Endodermal cell (in vitro differentiated cells): Measurements from ENCODE around the gene ENDOV. TPM values are rescaled to one million over a fixed set of nuclear protein-coding genes. Genes with fewer than 3 reads are reported as not detected.

Experiments used
- DNase-seq: peaks from one replicate; pipeline ENCODE4 v3.0.0-alpha.2; 2017
- H3K27ac ChIP-seq: 2 replicates; pipeline ENCODE4 v1.5.1; 2013; ENCODE audit warnings: mild to moderate bottlenecking, low read depth, low read length, moderate library complexity
- H3K27me3 ChIP-seq: 2 replicates; pipeline ENCODE4 v1.6.1; 2013; ENCODE audit warnings: mild to moderate bottlenecking, low read length, moderate library complexity; ENCODE audit not compliant: insufficient read depth, control insufficient read depth, poor library complexity, severe bottlenecking
- H3K36me3 ChIP-seq: 2 replicates; pipeline ENCODE4 v1.7.0; 2013; ENCODE audit warnings: mild to moderate bottlenecking, low read length, moderate library complexity; ENCODE audit not compliant: control insufficient read depth, insufficient read depth
- H3K4me1 ChIP-seq: one replicate; pipeline ENCODE4 v1.7.0; 2013; ENCODE audit warnings: low read length; ENCODE audit not compliant: control insufficient read depth, insufficient read depth
- H3K4me3 ChIP-seq: 2 replicates; pipeline ENCODE4 v1.5.1; 2013; ENCODE audit warnings: mild to moderate bottlenecking, low read length, moderate library complexity
- H3K9ac ChIP-seq: 2 replicates; pipeline ENCODE4 v1.6.1; 2013; ENCODE audit warnings: mild to moderate bottlenecking, low read length, moderate library complexity; ENCODE audit not compliant: poor library complexity, severe bottlenecking; ENCODE audit errors: extremely low read depth
- H3K9me3 ChIP-seq: 2 replicates; pipeline ENCODE4 v1.6.1; 2013; ENCODE audit warnings: mild to moderate bottlenecking, low read length, moderate library complexity; ENCODE audit not compliant: control insufficient read depth
- H3K27ac Mint-ChIP-seq: 2 replicates; pipeline ENCODE4 v1.8.0; 2020; ENCODE audit warnings: mixed read lengths
- H3K27me3 Mint-ChIP-seq: 2 replicates; pipeline ENCODE4 v1.8.0; 2021; ENCODE audit warnings: mild to moderate bottlenecking, mixed read lengths; ENCODE audit not compliant: insufficient read depth
- H3K36me3 Mint-ChIP-seq: 2 replicates; pipeline ENCODE4 v1.8.0; 2020; ENCODE audit warnings: low read depth, mixed read lengths
- H3K4me1 Mint-ChIP-seq: 2 replicates; pipeline ENCODE4 v1.8.0; 2020; ENCODE audit warnings: mixed read lengths
- H3K4me3 Mint-ChIP-seq: 2 replicates; pipeline ENCODE4 v1.8.0; 2020; ENCODE audit warnings: mild to moderate bottlenecking, moderate library complexity, mixed read lengths
- H3K9me3 Mint-ChIP-seq: 2 replicates; pipeline ENCODE4 v1.8.0; 2020; ENCODE audit warnings: mild to moderate bottlenecking, mixed read lengths
- WGBS, 2 experiments: methylation state at CpG; one replicate each; pipeline versions ENCODE4 v1.1.5 to v1.1.7; 2013; ENCODE audit warnings: missing lambda C conversion rate in 2 of 2, mixed read lengths in 1 of 2; ENCODE audit not compliant: insufficient coverage in 1 of 2, insufficient read length in 1 of 2; 5-methylcytosine and 5-hydroxymethylcytosine counted together
- total RNA-seq, 2 donors: library from RNA; stranded (reverse); fragmentation: NEBNext Ultra II Directional in 1 of 2; extraction: Animal tissue kit (Norgen Biotek cat#: 25700) in 1 of 2; gene quantifications; 2 replicates in 1 of 2; 3 replicates in 1 of 2; pipeline ENCODE4 v1.2.1, GENCODE V29; 2021
- TF ChIP-seq, protein P1 (sequence below): fragments of 200-600 bp; sonication (generic); conservative IDR thresholded peaks from 2 replicates; pipeline ENCODE4 v1.5.0; 2021; ENCODE audit warnings: antibody characterized with exemption, mild to moderate bottlenecking

The ENDOV gene
- total RNA-seq, 2 donors from 2014 or later, result 38.8 to 47.1 TPM

- WGBS, 2 experiments, result 95 to 96% methylated on average over 4 of the region's 4 CpGs
Measured at GRCh38 chr17:80393961-80394360, 21.0 kb upstream of the ENDOV start.

GRCh38 chr17:80394629-80395216 is 20.2 kb upstream of the ENDOV start:
- peaks cover 31% of the 10 kb centered on the region for H3K36me3 Mint-ChIP-seq
- Histone ChIP-seq H3K27me3 (no peaks in the 10 kb centered on the region), H3K9me3 (no peaks in the 10 kb centered on the region), H3K9ac (no peak overlapping the region), H3K36me3 (peaks cover 37% of the 10 kb centered on the region), H3K4me1 (peaks cover 24% of the 10 kb centered on the region), H3K27ac (no peak overlapping the region), H3K4me3 (no peak overlapping the region)
- TF ChIP-seq, protein P1, sequence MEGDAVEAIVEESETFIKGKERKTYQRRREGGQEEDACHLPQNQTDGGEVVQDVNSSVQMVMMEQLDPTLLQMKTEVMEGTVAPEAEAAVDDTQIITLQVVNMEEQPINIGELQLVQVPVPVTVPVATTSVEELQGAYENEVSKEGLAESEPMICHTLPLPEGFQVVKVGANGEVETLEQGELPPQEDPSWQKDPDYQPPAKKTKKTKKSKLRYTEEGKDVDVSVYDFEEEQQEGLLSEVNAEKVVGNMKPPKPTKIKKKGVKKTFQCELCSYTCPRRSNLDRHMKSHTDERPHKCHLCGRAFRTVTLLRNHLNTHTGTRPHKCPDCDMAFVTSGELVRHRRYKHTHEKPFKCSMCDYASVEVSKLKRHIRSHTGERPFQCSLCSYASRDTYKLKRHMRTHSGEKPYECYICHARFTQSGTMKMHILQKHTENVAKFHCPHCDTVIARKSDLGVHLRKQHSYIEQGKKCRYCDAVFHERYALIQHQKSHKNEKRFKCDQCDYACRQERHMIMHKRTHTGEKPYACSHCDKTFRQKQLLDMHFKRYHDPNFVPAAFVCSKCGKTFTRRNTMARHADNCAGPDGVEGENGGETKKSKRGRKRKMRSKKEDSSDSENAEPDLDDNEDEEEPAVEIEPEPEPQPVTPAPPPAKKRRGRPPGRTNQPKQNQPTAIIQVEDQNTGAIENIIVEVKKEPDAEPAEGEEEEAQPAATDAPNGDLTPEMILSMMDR, result no peak
- H3K9me3 Mint-ChIP-seq, result no peaks in the 10 kb centered on the region
- peak overlapping the region; percentile 38 for H3K27ac Mint-ChIP-seq
- peak; percentile 90 for DNase-seq
- 69 to 83% methylated on average over 10 to 11 of the region's 11 CpGs for WGBS, 2 experiments
- H3K4me1 Mint-ChIP-seq, result peaks cover 58% of the 10 kb centered on the region
- H3K4me3 Mint-ChIP-seq, result peak overlapping the region; percentile 5
- H3K27me3 Mint-ChIP-seq, result no peaks in the 10 kb centered on the region

More at GRCh38 chr17:80393961-80394360, 21.0 kb upstream of the ENDOV start:
- no peak overlapping the region for H3K4me3 ChIP-seq
- Mint-ChIP-seq H3K4me1 (peaks cover 52% of the 10 kb centered on the region), H3K27me3 (no peaks in the 10 kb centered on the region), H3K27ac (peak overlapping the region; percentile 48), H3K36me3 (peaks cover 37% of the 10 kb centered on the region), H3K4me3 (no peak overlapping the region), H3K9me3 (no peaks in the 10 kb centered on the region)
- TF ChIP-seq, protein P1, result no peak
- peaks cover 43% of the 10 kb centered on the region for H3K36me3 ChIP-seq
- no peak overlapping the region for H3K9ac ChIP-seq
- H3K27me3 ChIP-seq, result no peaks in the 10 kb centered on the region
- no peak for DNase-seq
- no peak overlapping the region for H3K27ac ChIP-seq
- no peaks in the 10 kb centered on the region for H3K9me3 ChIP-seq
- H3K4me1 ChIP-seq, result peaks cover 24% of the 10 kb centered on the region

DNA sequence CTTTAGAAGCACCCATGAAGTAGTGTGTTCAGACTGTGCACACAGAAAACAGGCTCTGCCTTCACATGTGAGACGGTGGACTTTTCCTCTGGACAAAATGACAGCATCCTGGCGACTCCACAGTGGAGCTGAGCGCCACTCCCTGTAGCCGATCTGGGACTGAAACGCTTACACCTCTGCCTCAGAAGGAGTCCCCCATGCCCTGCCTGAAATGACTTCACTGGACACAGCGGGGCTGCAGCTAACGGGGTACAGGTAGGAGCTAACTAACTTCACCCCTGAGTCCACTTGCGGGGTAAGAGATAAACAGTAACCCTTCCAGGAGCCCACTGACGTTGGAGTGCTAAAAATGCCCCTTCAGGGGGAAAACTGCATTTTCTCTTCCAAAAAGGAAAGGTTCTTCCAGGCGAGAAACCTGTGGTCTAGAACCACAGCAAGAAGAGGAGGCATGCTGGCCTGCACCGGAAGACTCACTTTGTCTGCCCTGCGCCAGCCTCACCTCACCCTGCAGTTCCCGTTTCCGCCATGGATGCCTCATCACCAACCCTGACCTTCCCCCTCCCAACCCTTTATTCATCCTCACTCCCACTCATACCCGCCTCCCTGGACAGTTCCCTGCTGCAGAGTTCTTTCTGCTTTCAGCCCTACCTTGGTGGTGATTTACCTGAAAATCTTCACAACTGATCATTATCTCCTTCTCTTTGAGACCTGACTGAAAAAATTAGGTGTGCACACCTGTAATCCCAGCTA is 19.4 kb upstream of the ENDOV start:
- no peak overlapping the region for H3K4me3 ChIP-seq
- no peak overlapping the region for H3K27ac ChIP-seq
- no peak overlapping the region for H3K4me3 Mint-ChIP-seq
- peaks cover 24% of the 10 kb centered on the region for H3K4me1 ChIP-seq
- H3K36me3 Mint-ChIP-seq, result peaks cover 26% of the 10 kb centered on the region
- no peaks in the 10 kb centered on the region for H3K27me3 ChIP-seq
- no peaks in the 10 kb centered on the region for H3K9me3 ChIP-seq
- no peaks in the 10 kb centered on the region for H3K27me3 Mint-ChIP-seq
- TF ChIP-seq, protein P1, result peak; percentile 30
- H3K36me3 ChIP-seq, result peaks cover 28% of the 10 kb centered on the region
- H3K4me1 Mint-ChIP-seq, result peaks cover 67% of the 10 kb centered on the region
- H3K9ac ChIP-seq, result no peak overlapping the region
- H3K27ac Mint-ChIP-seq, result peak overlapping the region; percentile 65
- H3K9me3 Mint-ChIP-seq, result no peaks in the 10 kb centered on the region
- 86 to 87% methylated on average over 13 to 15 of the region's 15 CpGs for WGBS, 2 experiments
- peak; percentile 79 for DNase-seq
